ENCODE measurements around the gene SGTA. TPM values are rescaled to one million over a fixed set of nuclear protein-coding genes. Genes with fewer than 3 reads are reported as not detected.

Gene SGTA
- total RNA-seq, 1 donor from 2014 or later: 37.7 TPM

GRCh38 chr19:2800506-2800905 is 17.4 kb upstream of the SGTA start:
- Mint-ChIP-seq H3K36me3 (ENCODE audit: low read depth) (peaks cover 21% of the 10 kb centered on the region), H3K9me3 (ENCODE audit: low read depth) (no peaks in the 10 kb centered on the region), H3K4me3 (ENCODE audit: unreplicated experiment) (no peak overlapping the region), H3K27ac (ENCODE audit: unreplicated experiment) (no peak overlapping the region), H3K4me1 (ENCODE audit: low read depth) (no peaks in the 10 kb centered on the region), H3K27me3 (ENCODE audit: low read depth) (no peaks in the 10 kb centered on the region)
- DNase-seq (ENCODE audit: low spot score): no peak
- no peak for TF ChIP-seq CTCF (IDR thresholded peaks at IDR 0.05)

- peaks cover 20% of the 10 kb centered on the region for H3K36me3 Mint-ChIP-seq (ENCODE audit: low read depth)
- H3K27ac Mint-ChIP-seq (ENCODE audit: unreplicated experiment): no peak overlapping the region
- no peaks in the 10 kb centered on the region for H3K4me1 Mint-ChIP-seq (ENCODE audit: low read depth)
- DNase-seq (ENCODE audit: low spot score): no peak
- no peak overlapping the region for H3K4me3 Mint-ChIP-seq (ENCODE audit: unreplicated experiment)
- no peaks in the 10 kb centered on the region for H3K9me3 Mint-ChIP-seq (ENCODE audit: low read depth)
- TF ChIP-seq CTCF (IDR thresholded peaks at IDR 0.05): no peak
- no peaks in the 10 kb centered on the region for H3K27me3 Mint-ChIP-seq (ENCODE audit: low read depth)
These were observed 16.4 kb upstream of the SGTA start for GRCh38 chr19:2799273-2800020.

GRCh38 chr19:2798733-2799132 is 15.7 kb upstream of the SGTA start:
- H3K9me3 Mint-ChIP-seq (ENCODE audit: low read depth): no peaks in the 10 kb centered on the region
- H3K4me1 Mint-ChIP-seq (ENCODE audit: low read depth): no peaks in the 10 kb centered on the region
- no peak overlapping the region for H3K4me3 Mint-ChIP-seq (ENCODE audit: unreplicated experiment)
- no peaks in the 10 kb centered on the region for H3K27me3 Mint-ChIP-seq (ENCODE audit: low read depth)
- TF ChIP-seq CTCF (IDR thresholded peaks at IDR 0.05): no peak
- peak overlapping the region; percentile 12 for H3K27ac Mint-ChIP-seq (ENCODE audit: unreplicated experiment)
- DNase-seq (ENCODE audit: low spot score): no peak
- H3K36me3 Mint-ChIP-seq (ENCODE audit: low read depth): peaks cover 20% of the 10 kb centered on the region

- no peaks in the 10 kb centered on the region for H3K27me3 Mint-ChIP-seq (ENCODE audit: low read depth)
- no peak for DNase-seq (ENCODE audit: low spot score)
- no peak overlapping the region for H3K4me3 Mint-ChIP-seq (ENCODE audit: unreplicated experiment)
- TF ChIP-seq CTCF (IDR thresholded peaks at IDR 0.05): no peak
- H3K4me1 Mint-ChIP-seq (ENCODE audit: low read depth): no peaks in the 10 kb centered on the region
- H3K9me3 Mint-ChIP-seq (ENCODE audit: low read depth): no peaks in the 10 kb centered on the region
- peaks cover 22% of the 10 kb centered on the region for H3K36me3 Mint-ChIP-seq (ENCODE audit: low read depth)
- H3K27ac Mint-ChIP-seq (ENCODE audit: unreplicated experiment): no peak overlapping the region
These were observed 15.1 kb upstream of the SGTA start for GRCh38 chr19:2798158-2798685.

- H3K9me3 Mint-ChIP-seq (ENCODE audit: low read depth): no peaks in the 10 kb centered on the region
- H3K4me3 Mint-ChIP-seq (ENCODE audit: unreplicated experiment): no peak overlapping the region
- no peaks in the 10 kb centered on the region for H3K4me1 Mint-ChIP-seq (ENCODE audit: low read depth)
- peaks cover 19% of the 10 kb centered on the region for H3K36me3 Mint-ChIP-seq (ENCODE audit: low read depth)
- DNase-seq (ENCODE audit: low spot score): no peak
- H3K27me3 Mint-ChIP-seq (ENCODE audit: low read depth): no peaks in the 10 kb centered on the region
- H3K27ac Mint-ChIP-seq (ENCODE audit: unreplicated experiment): no peak overlapping the region
- no peak for TF ChIP-seq CTCF (IDR thresholded peaks at IDR 0.05)
These were observed 14.2 kb upstream of the SGTA start for GRCh38 chr19:2797280-2797679.
